T-helper 2 cell treated with Interferon-gamma antibody and Interleukin-4, amounts not matched to agents 100 ng/mL and 5 ng/mL, for 36 hours (primary cell): ENCODE results near the gene USHBP1. TPM values are rescaled to one million over a fixed set of nuclear protein-coding genes. Genes with fewer than 3 reads are reported as not detected.

ENCODE experiments used
- intact Hi-C: fragments of 100-400 bp; cut with micrococcal nuclease; formaldehyde crosslinking; loops from one replicate; pipeline ENCODE4 v1.15.1; 2023
- total RNA-seq: library from RNA; stranded (reverse); gene quantifications from 2 replicates; pipeline ENCODE4 v1.2.3, GENCODE V29; 2022

The USHBP1 gene
- total RNA-seq, 1 donor from 2014 or later, result 0.25 TPM

DNA sequence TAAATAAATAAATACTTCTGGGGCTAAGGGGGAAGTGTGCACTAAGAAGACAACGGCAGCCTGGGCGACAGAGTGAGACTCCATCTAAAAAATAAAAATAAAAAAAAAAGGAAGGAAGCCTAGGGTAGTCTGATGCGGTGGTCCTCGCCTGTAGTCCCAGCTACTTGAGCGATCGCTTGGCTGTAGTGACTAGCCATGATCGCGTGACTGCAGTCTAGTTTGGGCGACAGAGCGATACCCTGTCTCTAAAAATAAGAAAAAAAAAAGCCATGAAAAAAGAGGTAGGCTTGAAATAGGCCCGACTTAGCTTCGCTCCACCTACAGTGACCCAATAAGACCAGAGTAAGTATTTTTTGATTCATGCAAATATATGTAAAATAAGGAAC is 2.0 kb upstream of the USHBP1 start:
- intact Hi-C loops, result loop anchor here (2.0 to 10.0 kb wide), 4 partner anchors 16 to 192 kb away; partner anchors contain the start of genes CCDC194, HAUS8, MYO9B and OCEL1

DNA sequence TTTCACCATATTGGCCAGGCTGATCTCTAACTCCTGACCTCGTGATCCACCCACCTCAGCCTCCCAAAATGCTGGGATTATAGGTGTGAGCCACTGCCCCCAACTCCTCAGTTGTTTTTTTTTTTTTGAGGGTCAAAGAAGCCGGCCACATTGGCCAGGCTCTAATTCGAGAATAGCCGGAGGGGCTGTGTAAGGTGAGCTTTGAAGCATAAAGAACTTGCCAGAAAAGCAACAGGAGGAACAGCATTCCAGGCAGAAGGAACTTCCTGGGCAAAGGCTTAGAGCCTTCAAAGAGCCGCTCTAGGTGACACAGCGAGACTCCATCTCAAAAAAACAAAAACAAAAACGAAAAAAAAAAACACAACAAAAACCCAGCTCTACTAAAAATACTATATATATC is 1.5 kb upstream of the USHBP1 start:
- intact Hi-C loops, result loop anchor here (2.0 to 10.0 kb wide), 4 partner anchors 17 to 191 kb away; partner anchors contain the start of genes CCDC194, HAUS8, MYO9B and OCEL1

GRCh38 chr19:17263712-17264640 is 569 bp downstream of the USHBP1 start:
- intact Hi-C loops, result loop anchor here (10.0 kb wide), 2 partner anchors 131 to 189 kb away; partner anchors contain the start of genes CCDC194, HAUS8 and MYO9B

DNA sequence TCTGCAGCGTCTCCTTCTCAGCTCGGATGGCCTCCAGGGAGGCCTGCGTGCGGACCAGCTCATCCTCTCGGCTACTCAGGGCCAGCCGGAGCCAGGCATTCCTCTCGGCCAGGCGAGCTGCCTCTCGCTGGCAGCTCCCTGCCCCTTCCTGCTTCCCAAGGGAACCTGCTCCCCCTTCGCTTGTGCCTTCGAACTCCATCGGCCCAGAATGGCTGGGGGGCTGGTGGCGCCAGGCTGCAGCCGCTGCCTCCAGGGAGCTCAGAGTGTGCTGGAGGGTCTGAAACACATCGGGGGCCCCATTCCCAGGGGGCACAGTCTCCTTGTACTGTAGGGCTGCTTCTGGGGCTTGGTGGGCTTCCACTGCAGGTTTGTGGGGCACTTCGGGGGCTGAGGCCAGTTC is 2.0 kb downstream of the USHBP1 start:
- intact Hi-C loops, result loop anchor here (10.0 kb wide), 2 partner anchors 132 to 188 kb away; partner anchors contain the start of genes CCDC194, HAUS8 and MYO9B

DNA sequence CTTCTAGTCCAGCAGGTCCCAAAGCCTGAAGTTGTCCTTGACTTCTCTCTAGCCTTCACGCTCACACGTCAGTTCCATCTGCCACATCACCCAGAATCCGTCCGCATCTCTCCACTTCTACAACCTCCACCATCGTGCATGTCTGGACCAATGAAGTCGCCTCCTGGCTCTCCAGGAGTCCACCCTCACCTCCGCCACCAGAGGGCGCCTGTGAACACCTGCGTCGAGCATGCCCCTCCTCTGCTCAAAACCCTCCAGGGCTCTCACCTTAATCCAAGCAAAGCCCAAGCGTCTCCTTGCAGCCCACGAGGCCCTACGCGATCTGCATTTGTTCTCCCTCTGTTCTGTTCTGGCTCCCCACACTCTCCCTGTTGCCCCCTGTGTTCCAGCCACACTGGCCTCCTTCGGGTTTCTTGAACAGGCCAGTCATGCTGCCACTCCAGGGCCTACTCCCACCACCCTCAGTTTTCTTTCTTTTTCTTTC is 3.7 kb downstream of the USHBP1 start:
- intact Hi-C loops, result loop anchor here (1.0 to 10.0 kb wide), 3 partner anchors 21 to 186 kb away; partner anchors contain the start of genes CCDC194, HAUS8 and MYO9B

- intact Hi-C loops, result loop anchor here (1.0 to 10.0 kb wide), 3 partner anchors 22 to 185 kb away; partner anchors contain the start of genes CCDC194, HAUS8 and MYO9B
Measured at GRCh38 chr19:17259934-17260333, 4.6 kb downstream of the USHBP1 start.

GRCh38 chr19:17259118-17259780 is 5.3 kb downstream of the USHBP1 start:
- intact Hi-C loops, result no loop called here

GRCh38 chr19:17256130-17256529 is 8.4 kb downstream of the USHBP1 start:
- intact Hi-C loops, result no loop called here

DNA sequence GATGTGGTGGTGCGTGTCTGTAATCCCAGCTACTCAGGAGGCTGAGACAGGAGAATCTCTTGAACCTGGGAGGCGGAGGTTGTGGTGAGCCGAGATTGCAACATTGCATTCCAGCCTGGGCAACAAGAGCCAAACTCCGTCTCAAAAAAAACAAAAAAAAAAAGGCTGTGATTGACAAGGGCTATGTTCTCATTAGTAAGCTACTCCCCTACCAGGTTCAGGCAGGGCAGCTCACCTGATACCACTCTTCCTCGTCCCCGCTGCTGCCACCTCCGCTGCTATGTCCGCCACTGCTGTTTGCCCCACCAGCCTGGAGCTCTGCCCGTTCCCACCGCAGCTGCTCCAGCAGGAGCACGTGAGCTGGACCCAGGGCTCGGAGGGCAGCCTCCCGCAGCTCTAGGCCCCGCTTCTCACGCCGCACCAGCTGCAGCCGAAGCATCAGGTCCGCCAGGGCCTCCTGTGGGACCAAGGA is 9.4 kb downstream of the USHBP1 start:
- intact Hi-C loops, result no loop called here

DNA sequence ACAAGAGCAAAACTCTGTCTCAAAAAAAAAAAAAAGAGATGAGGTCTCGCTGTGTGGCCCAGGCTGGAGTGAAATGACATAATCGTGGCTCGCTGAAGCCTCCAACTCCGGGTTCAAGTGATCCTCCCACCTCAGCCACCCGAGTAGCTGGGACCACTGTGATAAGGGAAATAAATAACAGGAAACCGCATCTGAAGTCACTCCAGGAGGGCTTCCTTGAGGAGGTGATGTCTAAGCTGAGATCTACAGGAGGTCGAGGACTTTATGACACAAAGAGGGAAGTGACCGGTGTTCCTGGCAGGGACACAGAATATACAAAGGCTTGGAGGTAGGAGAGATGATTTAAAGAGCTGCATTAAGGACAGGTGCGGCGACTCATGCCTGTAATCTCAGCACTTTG is 9.9 kb downstream of the USHBP1 start:
- intact Hi-C loops, result no loop called here

GRCh38 chr19:17249887-17250548 is 14.5 kb downstream of the USHBP1 start:
- intact Hi-C loops, result no loop called here

- intact Hi-C loops, result no loop called here
Measured at GRCh38 chr19:17248011-17248776, 16.4 kb downstream of the USHBP1 start.

DNA sequence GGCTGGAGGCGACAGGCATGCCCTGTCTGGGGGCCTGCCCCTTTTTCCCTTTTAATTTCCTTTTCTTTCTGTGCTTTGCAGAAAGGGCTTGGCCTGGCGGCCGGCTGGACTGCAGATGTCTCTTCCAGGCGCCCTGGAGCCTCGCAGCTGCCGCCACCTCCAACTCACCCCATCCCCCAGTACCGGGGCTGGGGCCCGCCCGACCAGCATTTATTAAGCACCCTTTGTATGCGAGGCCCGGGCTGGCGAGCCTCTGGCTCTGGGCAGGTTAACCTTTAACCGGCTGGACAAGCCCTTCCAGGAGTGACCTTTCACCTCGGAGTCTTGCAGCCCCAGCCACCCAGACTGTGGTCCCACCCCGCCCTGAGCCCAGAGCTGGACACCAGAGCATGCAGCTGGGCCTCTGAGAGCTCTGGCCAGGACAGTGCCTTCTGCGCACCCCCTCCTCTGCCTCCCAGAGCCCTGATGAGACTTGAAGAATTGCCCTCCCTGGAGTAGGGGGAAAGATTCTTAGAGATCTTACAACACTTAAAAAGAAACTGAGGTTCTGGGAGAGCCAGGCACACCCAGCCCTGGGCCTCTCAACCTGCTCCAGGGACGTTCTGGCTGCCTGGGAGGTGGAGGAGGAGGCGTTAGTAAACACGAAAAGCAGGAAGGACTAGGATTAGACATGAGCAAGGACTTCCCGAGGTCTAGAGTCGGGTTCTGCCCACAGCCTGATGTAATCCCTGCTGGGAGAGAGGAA is 17.7 kb downstream of the USHBP1 start:
- intact Hi-C loops, result no loop called here

DNA sequence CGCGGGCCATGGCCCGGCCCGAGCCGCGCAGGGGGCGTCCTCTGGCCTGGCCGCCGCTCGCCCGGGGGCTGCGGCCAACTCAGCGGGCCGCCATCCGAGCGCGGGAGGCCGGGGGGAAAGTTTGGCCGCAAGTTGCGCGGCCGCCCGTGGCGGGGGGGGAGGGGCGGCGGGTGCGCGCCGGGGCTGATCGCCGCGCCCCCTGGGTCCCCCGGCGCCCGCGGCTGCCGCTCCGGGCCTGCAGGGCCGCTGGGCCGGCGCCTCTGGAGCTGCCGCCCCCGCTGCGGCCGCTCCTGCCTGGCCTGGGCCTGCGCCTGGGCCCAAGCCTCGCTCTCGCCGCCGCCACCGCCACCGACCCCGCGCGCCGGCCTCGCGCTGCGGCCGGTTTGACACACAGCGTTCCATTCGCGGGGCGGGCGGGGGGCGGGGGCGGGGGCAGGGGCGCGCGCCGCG is 19.0 kb downstream of the USHBP1 start, which contains the start of gene NR2F6:
TSS of gene NR2F6 (minus strand) at position 385 of the 450 bp plus-strand sequence. CDS start 699 bp downstream, outside the sequence.
- intact Hi-C loops, result no loop called here

DNA sequence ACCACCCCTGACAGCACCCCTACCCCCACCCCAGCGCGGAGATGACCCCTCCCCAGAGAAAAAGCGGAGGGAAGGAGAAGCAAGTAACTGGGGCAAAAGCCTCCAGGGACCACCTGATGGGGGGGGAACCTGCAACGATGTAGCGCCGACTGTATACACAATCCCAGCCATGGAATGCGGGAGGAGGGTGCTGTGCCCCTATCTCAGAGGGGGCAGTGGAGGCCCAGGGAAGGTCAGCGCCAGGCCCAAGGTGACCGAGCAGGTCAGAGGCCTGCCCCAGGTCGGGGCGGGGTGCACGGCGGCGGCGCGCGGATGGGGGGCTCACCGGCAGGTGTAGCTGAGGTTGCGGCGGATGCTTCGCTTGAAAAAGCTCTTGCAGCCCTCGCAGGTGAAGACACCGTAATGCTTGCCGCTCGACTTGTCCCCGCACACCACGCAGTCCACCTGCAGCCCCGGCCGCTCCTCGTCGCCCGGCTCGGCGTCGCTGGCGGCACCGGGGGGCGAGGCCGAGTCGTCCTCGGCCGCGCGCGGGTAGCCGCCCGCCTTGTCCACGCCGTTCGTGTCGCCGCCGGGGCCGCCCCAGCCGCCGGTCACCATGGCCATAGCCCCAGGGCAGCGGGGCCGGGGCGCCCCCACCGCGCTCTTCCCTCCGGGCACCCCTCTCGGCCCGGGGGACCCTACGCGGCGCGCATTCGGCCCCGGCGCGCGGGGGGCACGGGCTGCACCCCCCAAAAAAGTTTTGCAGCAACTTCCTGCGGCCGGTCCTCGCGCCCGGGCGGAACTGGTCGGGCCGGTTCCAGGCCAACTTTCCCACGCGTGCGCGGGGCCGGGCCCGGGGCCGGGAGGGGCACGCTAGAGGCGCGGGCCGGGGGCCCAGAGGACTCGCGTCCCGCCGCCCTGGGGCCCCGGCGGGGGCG is 19.7 kb downstream of the USHBP1 start:
- intact Hi-C loops, result no loop called here

DNA sequence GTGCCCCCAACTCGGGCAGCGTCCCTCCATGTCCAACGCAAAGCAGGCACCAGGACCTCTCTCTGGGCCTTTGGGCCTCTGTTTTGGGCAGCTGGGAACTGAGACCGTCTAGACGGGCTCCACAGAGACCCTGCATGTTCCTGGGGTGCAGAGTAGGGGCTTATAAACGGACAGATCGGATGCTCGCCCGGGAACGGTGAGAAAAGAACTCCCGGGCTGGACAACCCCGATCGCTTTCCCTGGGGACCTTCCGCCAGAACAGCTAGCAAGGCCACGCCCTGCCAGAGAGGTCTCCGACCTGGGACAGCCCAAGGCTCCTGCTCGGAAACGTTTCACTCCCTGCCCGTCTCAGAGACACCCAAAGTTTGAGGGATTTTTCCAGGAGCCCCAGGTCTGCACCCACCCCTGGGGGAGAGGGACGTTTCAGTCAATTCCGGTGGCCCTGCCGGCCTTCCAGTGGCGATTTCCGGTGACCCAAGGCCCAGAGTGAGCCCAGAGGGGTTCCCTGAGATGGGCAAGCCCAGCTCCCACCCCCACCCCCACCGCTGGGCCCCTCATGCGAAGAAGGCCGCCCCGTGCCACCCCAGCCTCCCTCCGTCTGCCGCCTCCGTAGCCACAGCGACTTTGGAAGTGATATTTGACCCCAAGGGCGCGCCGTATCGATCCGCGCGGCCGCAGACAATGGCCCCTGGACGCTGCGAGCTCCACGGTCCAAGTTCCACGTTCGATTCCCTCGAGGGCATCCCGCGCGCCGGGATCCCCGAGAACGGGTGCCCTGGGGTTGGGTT is 20.5 kb downstream of the USHBP1 start:
- intact Hi-C loops, result no loop called here

GRCh38 chr19:17243211-17243829 is 21.2 kb downstream of the USHBP1 start:
- intact Hi-C loops, result no loop called here
